Stimulated activated CD8-positive, alpha-beta memory T cell treated with anti-CD3 and anti-CD28 coated beads, Interleukin-12 subunit alpha, Interleukin-12 subunit beta, amount 100 ng/mL, for 1 hour (primary cell): ENCODE measurements around the gene DPYSL4.

Experiments used
- DNase-seq: peaks from one replicate; pipeline ENCODE4 v3.0.0-alpha.2; 2020; ENCODE audit warnings: low read depth

Gene DPYSL4

DNA sequence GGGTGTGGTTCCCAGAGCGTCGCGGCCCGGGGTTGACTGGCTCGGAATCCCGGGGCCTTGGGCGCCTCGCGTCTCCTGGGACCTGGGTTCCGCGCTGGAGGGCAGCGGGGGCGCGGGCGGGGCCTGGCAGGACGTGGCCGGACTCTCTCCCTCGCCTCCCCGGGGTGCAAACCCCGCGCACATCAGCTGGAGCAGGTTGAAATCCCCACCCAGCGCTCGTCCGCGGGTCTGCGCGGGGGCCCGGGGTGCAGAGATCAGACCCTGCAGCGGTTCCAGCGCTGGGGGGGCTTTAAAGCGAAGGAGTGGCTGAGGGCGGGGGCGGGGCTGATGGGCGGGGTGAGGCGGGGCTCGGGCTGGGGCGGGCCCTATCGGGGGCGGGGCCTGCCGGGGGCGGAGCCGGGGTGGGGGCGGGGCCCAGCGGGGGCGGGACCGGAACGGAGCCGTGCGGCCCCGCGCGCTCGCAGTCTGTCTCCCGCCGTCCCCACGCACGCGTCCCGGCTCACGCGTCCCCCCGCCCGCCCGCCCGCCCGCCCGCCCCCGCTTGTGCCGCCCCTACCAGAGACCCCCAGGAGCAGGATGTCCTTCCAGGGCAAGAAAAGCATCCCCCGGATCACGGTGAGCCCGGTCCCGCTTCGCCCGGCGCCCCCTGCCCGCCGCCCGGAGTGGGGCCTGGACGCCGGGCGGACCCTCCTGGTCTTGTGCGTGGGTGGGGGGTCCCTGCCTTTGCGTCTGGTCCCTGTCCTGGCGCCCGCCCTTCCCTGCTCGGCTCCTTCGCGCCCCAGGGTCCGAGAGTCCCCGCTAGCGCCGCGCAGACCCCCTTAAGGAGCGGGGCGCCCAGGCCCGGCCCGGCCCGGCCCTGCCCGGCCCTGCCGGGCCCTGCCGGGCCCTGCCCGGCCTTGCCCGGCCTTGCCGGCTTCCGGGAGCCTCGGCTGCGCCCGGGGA is at the start of gene DPYSL4:
TSS of gene DPYSL4 (plus strand) at position 461 of the 942 bp plus-strand sequence. CDS start at position 577, 116 bp downstream.
- no peak for DNase-seq

GRCh38 chr10:132137111-132138072 is 49.4 kb upstream of the DPYSL4 start:
- no peak for DNase-seq

DNA sequence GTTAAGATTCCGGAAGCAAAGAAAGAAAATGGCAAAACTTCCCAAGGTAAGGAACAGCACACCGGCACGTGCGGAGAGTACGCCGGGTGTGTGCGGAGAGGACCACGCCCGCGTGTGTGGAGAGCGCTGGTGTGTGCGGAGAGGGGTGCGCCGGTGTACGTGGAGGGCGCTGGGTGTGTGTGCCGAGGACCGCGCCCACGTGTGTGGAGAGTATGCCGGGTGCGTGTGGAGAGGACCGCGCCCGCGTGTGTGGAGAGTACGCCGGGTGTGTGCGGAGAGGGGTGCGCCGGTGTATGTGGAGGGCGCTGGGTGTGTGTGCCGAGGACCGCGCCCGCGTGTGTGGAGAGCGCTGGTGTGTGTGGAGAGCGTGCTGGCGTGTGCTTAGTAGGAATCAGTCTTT is 48.6 kb upstream of the DPYSL4 start:
- no peak for DNase-seq

GRCh38 chr10:132138596-132138995 is 48.2 kb upstream of the DPYSL4 start:
- no peak for DNase-seq

- DNase-seq = no peak
These were observed 47.2 kb upstream of the DPYSL4 start for GRCh38 chr10:132139526-132139925.

DNA sequence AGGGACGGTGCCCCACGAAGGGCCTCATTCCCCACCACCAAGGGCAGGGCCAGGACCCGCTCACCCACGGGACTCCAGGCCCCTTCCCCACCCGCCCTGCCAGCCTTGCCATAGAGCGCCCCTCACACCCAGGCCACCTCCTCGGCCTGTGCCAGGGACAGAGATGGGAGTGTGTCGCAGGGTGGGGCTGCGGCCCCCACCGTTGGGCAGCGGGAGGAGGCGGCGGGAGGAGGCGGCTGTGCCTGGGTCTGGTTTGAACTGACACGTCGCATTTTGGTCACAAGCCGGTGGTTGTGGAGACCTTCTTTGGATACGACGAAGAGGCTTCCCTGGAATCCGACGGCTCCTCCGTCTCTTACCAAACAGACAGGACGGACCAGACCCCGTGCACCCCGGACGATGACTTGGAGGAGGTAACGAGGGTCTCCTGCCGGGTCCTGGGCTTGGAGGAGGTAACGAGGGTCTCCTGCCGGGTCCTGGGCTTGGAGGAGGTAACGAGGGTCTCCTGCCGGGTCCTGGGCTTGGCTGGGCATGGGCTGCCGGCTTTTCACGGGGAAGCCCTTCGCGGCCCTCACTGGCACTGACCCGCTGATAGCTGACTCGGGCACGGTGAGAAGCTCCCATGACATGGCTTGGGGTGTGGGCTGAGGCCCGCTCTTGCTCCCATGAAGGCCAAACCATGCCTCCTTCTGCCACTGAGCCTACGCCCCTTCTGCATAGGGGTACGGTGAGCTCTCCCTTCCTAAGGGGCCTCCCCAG is 46.4 kb upstream of the DPYSL4 start:
- DNase-seq = no peak

DNA sequence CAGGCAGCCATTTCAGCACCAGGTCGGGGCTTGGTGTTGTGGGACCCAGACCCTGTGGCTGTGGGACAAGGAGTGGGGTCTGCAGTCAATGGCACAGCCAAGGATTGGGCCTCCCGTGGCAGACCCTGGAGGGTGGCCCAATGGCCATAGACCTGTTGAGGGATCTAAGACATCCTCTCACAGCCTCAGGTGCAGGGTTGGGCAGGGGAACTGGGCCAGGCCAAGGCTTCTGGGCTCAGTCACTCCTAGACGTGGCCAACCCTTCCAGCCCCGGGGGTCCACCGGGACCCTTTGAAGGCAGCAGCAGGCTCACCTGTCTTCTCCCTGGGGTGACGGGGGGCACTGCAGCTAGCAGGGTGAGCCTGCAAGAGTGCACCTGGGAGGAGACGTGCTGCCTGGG is 45.7 kb upstream of the DPYSL4 start:
- no peak for DNase-seq

DNA sequence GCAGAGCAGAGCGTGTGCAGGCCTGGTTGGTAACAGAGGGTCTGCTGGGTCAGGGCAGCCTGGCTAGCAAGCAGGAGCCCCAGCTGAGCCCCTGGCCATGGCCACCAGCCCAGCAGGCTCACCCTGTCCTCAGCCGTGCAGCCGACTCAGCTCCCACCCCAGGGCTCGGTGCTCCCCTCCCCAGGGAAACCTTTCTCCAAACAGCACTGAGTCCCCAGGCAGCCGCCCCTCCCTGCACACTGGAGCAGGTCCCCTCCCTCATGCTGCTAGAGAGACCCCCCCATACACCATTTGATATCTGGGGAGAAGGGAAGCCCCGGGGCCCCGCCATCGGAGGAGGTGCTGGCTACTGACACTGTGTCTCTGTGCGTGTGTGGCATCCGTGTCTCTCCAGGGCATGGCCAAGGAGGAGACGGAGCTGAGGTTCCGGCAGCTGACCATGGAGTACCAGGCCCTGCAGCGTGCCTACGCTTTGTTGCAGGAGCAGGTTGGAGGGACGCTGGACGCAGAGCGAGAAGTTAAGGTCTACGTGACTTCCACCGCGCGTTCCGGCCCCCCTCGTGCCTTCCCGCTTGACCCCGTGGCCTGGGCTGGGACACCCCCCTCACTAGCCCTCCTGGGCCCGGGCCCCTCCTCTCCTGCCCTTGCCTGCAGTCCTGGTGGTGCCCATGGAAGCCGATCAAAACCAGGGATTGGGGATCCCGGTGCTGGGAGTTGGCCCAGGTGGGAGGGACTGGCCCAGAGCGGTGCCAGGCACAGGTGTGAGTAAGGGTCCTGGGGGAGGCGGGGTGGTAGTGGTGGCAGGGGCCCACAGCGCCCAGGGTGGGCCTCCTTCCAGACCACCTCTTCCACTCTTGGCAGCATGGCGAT is 45.0 kb upstream of the DPYSL4 start:
- no peak for DNase-seq

DNA sequence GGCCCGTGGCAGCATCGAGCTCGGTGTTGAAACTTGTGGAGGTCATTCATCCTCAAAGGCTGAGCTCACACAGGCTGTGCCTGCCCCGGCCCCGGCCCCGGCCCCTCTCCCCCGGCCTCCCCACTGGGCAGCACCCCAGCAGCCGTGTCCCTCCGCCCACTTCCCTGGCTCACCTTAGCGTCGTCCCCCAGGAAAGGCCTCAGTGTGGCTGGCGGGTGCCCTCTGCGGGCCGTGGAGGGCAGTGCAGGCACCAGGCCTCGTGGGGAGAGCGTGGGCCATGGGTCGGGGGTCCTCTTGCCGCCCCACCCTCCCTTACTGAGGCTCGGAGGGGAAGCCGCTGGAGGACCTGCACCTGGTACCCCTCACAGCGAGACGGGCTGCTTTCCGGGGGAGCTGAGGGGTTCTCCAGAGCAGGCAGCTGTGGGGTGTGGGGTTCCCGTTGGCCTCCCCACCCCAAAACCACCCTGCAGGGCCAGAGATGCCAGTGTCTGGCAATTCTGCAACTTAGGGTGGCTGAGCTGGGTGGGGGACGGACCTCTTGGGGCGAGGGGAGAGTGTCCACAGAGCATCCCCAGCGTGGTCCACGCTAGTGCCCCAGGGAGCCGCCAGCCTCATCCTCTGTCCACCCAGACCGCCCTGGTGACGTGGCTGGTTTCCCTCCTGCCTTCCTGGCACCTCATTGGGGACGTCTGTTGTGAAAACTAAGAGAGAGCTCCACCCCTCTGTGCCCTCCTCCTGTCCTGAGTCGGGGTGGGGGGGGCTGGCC is 44.2 kb upstream of the DPYSL4 start:
- no peak for DNase-seq

DNA sequence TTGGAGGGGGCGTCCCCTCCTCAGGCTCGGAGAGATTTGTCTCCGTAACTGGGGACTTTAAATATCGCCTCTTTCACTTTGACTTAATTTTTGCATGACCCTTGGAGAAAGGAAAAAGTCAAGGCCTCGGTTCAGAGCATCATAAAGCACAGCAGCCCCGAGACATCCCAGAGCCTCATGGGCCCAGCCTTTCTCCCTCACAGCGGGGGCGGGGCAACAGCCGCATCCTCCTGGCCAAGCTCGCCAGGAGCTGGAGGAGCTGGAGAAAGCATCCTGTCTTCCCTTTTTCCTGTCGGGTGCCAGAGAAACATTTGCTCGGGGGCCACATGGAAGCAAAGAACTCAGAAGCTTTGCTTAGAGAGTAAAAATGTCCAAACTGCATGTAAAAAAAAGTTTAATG is 43.6 kb upstream of the DPYSL4 start:
- DNase-seq = no peak

GRCh38 chr10:132144086-132144485 is 42.7 kb upstream of the DPYSL4 start:
- no peak for DNase-seq

DNA sequence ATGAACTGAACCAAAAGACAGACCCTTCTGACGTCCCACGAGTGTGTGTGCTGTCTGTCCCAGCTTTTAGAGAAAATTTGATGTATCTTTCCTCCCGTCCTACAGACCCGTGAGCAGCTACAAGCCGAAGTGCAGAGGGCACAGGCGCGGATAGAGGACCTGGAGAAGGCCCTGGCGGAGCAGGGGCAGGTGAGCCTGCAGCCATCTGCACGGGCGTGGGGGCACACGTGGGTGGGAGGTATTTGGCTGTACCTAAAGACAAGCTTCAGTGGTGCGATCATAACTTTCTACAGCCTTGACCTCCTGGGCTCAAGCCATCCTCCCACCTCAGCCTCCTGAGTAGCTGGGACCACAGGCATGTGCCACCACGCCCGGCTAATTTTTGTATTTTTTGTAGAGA is 41.7 kb upstream of the DPYSL4 start:
- no peak for DNase-seq

DNA sequence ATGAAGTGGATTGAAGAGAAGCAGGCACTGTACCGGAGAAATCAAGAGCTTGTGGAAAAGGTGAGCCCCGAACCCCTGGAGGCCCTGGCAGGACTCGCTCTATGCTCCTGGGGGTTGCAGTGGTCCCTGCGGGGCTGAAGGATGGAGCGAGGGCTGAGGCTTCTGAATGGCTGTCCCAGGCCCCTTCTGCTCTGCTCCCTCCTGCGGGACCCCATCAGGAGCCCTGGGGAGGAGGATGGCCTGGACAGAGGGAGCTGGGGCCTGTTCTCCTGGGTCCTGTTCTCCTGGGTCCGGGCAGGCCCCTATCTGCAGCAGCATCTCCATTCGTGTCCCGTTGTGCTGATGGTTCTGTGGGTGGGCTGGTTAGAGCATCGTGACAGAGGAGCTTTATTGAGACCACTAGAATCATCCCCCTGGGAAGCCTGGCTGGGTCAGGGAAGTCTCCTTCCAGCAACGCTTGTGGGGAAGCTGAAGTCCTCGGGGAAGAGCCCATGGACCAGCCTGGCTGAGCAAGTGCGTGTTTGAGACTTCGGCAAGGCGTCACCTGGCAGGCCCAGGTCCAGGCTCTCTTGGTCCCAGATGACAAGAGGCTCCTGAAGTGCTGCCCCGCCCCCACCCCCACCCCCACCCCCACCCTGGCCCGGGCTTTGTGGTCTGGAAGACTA is 41.1 kb upstream of the DPYSL4 start:
- DNase-seq = no peak

DNA sequence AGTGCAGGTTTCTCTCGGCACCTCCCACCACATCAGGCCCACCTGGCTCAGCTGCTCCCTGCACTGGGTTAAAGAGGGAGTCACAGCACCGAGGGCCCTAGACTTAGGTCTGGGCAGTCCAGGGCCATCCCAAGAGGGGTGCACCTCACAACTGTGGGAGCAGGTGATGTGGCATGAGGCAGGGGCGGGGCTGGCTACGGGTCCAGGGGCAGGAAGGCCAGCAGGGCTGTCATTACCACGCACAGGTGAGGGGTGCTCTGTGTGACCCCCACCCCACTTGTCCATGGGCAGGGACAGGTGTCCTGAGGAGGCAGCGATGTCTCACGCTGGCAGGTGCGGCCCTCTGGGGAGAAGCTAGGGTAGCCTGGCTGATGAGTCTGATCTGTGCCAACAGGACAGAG is 40.5 kb upstream of the DPYSL4 start:
- DNase-seq = no peak

DNA sequence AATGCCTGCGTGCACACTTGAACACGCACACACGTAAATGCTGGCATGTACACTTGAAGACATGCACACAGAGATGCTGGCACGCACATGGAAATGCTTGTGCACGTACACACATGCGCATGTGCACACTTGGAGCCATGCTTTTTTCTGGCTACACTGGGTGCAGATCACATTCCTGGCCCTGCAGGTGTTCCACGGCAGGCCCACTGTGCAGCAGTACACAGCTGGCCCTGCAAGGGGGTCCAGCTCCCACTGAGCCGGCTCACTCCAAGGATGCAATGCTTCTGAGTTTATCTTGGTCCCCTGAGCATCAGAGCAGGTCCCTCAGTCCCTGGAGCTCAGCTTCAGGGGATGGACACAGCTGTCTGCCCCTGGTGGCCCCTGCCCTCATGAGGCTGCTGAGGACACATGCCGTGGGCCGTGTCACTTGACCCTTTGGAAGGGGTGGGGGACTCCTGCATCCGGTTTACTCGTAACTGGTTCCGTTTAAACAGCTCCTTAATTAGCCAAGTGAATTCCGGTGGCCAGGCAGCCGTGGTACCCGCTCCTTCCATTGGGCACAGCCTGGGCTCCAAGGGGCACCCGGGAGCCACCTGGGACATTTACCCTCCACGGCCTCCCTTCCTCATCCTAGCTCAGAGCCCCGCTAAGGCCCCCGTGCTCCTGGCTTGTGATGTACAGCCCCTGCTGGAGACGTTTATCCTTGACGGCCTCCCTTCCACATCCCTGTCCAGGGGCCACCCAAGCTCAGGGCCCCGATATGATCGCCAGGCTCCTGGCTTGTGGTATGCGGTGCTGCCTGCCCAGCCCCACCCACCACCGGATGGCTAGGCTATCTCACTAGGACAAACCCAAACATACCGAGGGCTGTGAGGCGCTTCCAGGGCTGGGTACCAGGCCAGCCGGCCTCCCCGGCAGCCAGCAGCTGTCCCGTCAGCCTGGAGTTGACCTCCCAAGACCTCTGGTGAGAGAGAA is 39.5 kb upstream of the DPYSL4 start:
- DNase-seq = no peak

- DNase-seq = no peak
These were observed 38.2 kb upstream of the DPYSL4 start for GRCh38 chr10:132148261-132149251.

DNA sequence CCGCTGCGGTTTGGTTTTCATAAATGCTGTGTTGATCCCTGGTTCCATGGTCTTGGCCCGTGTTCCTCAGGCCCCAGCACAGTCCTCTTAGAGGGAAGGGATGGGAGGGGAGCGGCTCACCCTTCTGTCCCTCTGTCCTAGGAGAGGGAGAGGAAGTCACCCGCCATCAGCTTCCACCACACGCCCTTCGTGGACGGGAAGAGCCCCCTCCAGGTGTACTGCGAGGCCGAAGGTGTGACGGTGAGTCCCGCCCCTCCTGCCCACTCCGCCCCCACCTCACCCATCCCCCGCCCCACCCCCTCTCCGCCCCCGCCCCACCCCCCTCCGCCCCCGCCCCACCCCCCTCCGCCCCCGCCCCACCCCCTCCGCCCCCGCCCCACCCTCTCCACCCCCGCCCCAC is 37.5 kb upstream of the DPYSL4 start:
- no peak for DNase-seq
